ENCODE measurements around the gene MAP1LC3B. TPM values are rescaled to one million over a fixed set of nuclear protein-coding genes. Genes with fewer than 3 reads are reported as not detected.
A peak's percentile ranks its signal among the peaks of the same experiment; 100 is the strongest.
"Not testable (repeated sequence)": the region's sequence is repeated elsewhere in the genome, so short reads cannot be mapped to it uniquely, and the experiment has no call there.

MAP1LC3B gene
- total RNA-seq, 1 experiment from 2014 or later: 10.9 TPM

GRCh38 chr16:87380881-87381280 lies 11.3 kb upstream of the MAP1LC3B start:
- no peak for DNase-seq (ENCODE audit: low read depth)

- DNase-seq (ENCODE audit: low read depth): no peak
Measured at GRCh38 chr16:87382023-87382785, 9.9 kb upstream of the MAP1LC3B start.

- DNase-seq (ENCODE audit: low read depth): peak; percentile 95
Measured at GRCh38 chr16:87383505-87384161, 8.5 kb upstream of the MAP1LC3B start, which contains the start of gene FBXO31. Gene FBXO31, minus strand, starts transcription at chr16:87383776. Its CDS starts 32 bp downstream, at chr16:87383744.

GRCh38 chr16:87384162-87384874 lies 7.8 kb upstream of the MAP1LC3B start:
- peak; percentile 62 for DNase-seq (ENCODE audit: low read depth)

- not testable (repeated sequence) for DNase-seq (ENCODE audit: low read depth)
Measured at GRCh38 chr16:87384875-87385167, 7.3 kb upstream of the MAP1LC3B start.

- peak; percentile 93 for DNase-seq (ENCODE audit: low read depth)
Measured at GRCh38 chr16:87387942-87388817, 4.0 kb upstream of the MAP1LC3B start.

GRCh38 chr16:87388818-87389134 lies 3.4 kb upstream of the MAP1LC3B start:
- DNase-seq (ENCODE audit: low read depth): no peak

GRCh38 chr16:87389245-87389644 lies 2.9 kb upstream of the MAP1LC3B start:
- no peak for DNase-seq (ENCODE audit: low read depth)

- not testable (repeated sequence) for DNase-seq (ENCODE audit: low read depth)
Measured at GRCh38 chr16:87389914-87390313, 2.2 kb upstream of the MAP1LC3B start.

GRCh38 chr16:87390641-87391323 lies 1.4 kb upstream of the MAP1LC3B start:
- no peak for DNase-seq (ENCODE audit: low read depth)

- peak; percentile 24 for DNase-seq (ENCODE audit: low read depth)
Measured at GRCh38 chr16:87391324-87391949, 699 bp upstream of the MAP1LC3B start.

GRCh38 chr16:87392821-87393679 lies 914 bp downstream of the MAP1LC3B start:
- peak; percentile 50 for DNase-seq (ENCODE audit: low read depth)

- DNase-seq (ENCODE audit: low read depth): no peak
Measured at GRCh38 chr16:87393680-87394055, 1.5 kb downstream of the MAP1LC3B start.

- no peak for DNase-seq (ENCODE audit: low read depth)
Measured at GRCh38 chr16:87395181-87395842, 3.2 kb downstream of the MAP1LC3B start.

GRCh38 chr16:87404764-87405625 lies 12.9 kb downstream of the MAP1LC3B start:
- no peak for DNase-seq (ENCODE audit: low read depth)

GRCh38 chr16:87406495-87407088 lies 14.5 kb downstream of the MAP1LC3B start:
- no peak for DNase-seq (ENCODE audit: low read depth)

GRCh38 chr16:87407511-87408112 lies 15.5 kb downstream of the MAP1LC3B start:
- peak; percentile 93 for DNase-seq (ENCODE audit: low read depth)
